ENCODE measurements around the gene ORC6.

The ORC6 gene

DNA sequence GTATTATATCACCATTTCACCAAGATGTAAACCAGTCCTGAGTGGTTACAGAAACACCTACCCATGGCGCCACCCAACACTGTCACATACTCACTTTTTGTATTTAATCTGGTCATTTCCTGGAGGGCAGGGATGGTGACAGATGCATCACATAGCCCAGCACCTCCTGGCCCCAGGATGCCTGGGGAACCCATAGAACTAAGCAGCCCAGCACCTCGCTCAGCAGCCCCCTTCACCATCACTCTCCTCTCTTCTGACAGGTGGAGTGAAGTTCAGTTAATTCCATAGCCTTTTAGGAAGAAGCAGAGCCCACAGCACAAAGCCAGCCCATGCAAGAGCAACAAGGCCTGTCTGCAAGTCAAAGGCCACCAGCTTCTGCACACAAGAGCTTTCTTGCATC, 31.2 kb downstream of the ORC6 start:
- Histone ChIP-seq H3K36me3 (ENCODE audit: control insufficient read depth, insufficient read depth, low read length) (no peaks in the 10 kb centered on the region), H3K27me3 (replicated peaks; ENCODE audit: control insufficient read depth, insufficient read depth, low read length) (no peaks in the 10 kb centered on the region), H3K4me3 (replicated peaks; ENCODE audit: low read depth, low read length) (no peak overlapping the region)
- no peak for DNase-seq (ENCODE audit: extremely low read depth, insufficient read length)
- TF ChIP-seq, protein P1, sequence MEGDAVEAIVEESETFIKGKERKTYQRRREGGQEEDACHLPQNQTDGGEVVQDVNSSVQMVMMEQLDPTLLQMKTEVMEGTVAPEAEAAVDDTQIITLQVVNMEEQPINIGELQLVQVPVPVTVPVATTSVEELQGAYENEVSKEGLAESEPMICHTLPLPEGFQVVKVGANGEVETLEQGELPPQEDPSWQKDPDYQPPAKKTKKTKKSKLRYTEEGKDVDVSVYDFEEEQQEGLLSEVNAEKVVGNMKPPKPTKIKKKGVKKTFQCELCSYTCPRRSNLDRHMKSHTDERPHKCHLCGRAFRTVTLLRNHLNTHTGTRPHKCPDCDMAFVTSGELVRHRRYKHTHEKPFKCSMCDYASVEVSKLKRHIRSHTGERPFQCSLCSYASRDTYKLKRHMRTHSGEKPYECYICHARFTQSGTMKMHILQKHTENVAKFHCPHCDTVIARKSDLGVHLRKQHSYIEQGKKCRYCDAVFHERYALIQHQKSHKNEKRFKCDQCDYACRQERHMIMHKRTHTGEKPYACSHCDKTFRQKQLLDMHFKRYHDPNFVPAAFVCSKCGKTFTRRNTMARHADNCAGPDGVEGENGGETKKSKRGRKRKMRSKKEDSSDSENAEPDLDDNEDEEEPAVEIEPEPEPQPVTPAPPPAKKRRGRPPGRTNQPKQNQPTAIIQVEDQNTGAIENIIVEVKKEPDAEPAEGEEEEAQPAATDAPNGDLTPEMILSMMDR (IDR thresholded peaks at IDR 0.05; ENCODE audit: insufficient read depth, low read length, poor library complexity, severe bottlenecking): no peak

DNA sequence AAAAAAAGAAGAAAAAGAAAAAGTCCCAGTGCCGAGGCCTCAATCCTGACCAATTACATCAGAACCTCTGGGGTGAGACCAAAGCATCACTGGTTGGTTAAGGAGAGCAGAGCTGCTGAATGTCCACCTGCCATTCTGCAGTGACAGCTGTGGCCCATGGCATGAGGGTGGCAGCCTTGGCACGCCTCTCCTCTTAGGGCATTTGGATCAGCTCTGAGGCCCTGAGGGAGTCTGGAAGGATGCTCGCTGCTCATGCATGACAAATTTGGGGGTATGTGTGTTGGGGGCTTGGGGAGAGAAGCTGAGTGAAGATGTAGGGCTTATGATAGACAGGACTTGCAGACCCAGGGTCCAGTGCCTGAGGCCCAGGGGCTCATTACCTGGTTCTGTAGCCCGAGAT, 32.4 kb downstream of the ORC6 start:
- TF ChIP-seq, protein P1 (IDR thresholded peaks at IDR 0.05; ENCODE audit: insufficient read depth, low read length, poor library complexity, severe bottlenecking): no peak
- H3K36me3 ChIP-seq (ENCODE audit: control insufficient read depth, insufficient read depth, low read length): no peaks in the 10 kb centered on the region
- no peak overlapping the region for H3K4me3 ChIP-seq (replicated peaks; ENCODE audit: low read depth, low read length)
- no peak for DNase-seq (ENCODE audit: extremely low read depth, insufficient read length)
- H3K27me3 ChIP-seq (replicated peaks; ENCODE audit: control insufficient read depth, insufficient read depth, low read length): no peaks in the 10 kb centered on the region

DNA sequence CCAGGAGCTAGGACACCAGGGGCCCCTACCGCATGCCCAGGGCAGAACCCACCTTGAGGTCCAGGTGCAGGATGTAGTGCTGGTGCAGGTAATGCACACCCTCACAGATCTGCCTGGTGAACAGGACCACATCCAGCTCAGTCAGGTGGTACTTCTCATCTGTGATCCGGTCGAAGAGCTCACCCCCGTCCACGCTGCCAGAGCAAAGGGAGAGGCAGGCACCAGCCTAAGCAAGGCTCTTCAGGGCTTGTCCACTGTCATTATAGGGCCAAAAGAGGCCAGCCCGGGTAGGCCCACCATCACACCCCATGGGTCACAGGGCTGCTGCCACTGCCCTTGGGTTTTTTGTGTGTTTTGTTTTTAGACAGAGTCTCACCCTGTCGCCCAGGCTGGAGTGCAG, 37.7 kb downstream of the ORC6 start:
- DNase-seq (ENCODE audit: extremely low read depth, insufficient read length): no peak
- Histone ChIP-seq H3K36me3 (ENCODE audit: control insufficient read depth, insufficient read depth, low read length) (no peaks in the 10 kb centered on the region), H3K27me3 (replicated peaks; ENCODE audit: control insufficient read depth, insufficient read depth, low read length) (no peaks in the 10 kb centered on the region), H3K4me3 (replicated peaks; ENCODE audit: low read depth, low read length) (no peak overlapping the region)
- TF ChIP-seq, protein P1 (IDR thresholded peaks at IDR 0.05; ENCODE audit: insufficient read depth, low read length, poor library complexity, severe bottlenecking): no peak

DNA sequence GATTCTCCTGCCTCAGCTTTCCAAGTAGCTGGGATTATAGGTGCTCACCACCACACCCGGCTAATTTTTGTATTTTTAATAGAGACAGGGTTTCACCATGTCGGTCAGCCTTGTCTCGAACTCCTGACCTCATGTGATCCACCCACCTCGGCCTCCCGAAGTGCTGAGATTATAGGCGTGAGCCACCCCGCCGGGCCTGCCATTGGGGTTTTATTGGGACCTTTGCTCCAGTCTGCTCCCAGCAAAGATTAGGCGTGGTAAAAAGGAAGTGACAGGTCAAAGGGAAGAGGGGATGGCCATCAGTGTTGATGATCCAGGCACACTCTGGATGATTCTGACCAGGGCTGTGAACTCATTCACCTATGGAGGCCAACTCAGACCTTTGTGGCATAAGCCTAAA, 38.2 kb downstream of the ORC6 start:
- Histone ChIP-seq H3K4me3 (replicated peaks; ENCODE audit: low read depth, low read length) (no peak overlapping the region), H3K27me3 (replicated peaks; ENCODE audit: control insufficient read depth, insufficient read depth, low read length) (no peaks in the 10 kb centered on the region), H3K36me3 (ENCODE audit: control insufficient read depth, insufficient read depth, low read length) (no peaks in the 10 kb centered on the region)
- TF ChIP-seq, protein P1 (IDR thresholded peaks at IDR 0.05; ENCODE audit: insufficient read depth, low read length, poor library complexity, severe bottlenecking): no peak
- DNase-seq (ENCODE audit: extremely low read depth, insufficient read length): no peak

DNA sequence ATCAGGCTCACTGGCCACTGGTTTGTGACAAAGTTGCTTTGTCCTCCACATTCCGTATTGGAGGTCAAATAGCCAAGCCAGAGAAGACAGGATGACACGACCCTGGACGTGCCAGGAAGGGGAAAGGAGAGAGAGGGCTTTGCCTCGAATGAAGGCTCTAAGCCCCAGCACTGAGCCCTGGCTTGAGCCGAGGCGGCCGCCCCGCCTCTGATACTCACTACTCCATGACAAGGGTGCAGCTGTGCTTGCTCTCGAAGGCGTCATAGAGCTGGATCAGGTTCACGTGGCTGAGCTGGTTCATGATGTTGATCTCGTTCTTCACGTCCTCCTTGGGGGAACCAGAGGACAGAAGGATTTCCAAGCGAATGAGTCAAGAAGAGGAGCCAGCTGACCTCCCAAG, 39.3 kb downstream of the ORC6 start:
- Histone ChIP-seq H3K36me3 (ENCODE audit: control insufficient read depth, insufficient read depth, low read length) (no peaks in the 10 kb centered on the region), H3K4me3 (replicated peaks; ENCODE audit: low read depth, low read length) (no peak overlapping the region), H3K27me3 (replicated peaks; ENCODE audit: control insufficient read depth, insufficient read depth, low read length) (no peaks in the 10 kb centered on the region)
- TF ChIP-seq, protein P1 (IDR thresholded peaks at IDR 0.05; ENCODE audit: insufficient read depth, low read length, poor library complexity, severe bottlenecking): no peak
- no peak for DNase-seq (ENCODE audit: extremely low read depth, insufficient read length)

DNA sequence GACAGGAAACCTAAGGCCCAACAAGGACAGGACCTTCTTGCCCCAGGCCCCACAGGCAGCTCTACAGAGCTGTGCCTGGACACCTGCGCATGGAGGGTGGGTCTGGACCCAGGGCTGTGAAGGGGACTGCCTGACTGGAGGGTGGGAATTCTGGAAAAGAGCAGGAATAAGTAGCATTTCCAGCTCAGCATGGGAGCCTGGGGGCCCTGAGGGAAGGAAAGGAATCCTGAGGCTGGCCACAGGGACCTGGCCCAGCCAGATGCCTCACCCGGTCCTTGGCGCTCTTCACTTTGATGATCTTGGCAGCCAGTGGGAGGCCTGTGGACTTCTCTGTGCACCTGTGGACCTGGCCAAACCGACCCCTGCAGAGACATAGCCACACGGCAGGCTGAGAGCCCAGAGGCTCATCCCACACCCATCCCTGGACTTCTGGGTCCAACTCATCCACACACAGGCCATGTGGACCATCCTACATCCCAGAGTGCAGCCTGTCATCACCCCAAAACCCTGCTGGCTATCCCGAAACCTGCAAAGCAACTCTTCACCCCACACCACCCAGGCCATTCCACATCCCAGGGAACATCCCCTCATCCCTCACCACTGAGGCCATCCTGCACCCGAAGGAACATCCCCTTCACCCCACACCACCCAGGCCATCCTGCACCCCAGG, 40.0 kb downstream of the ORC6 start:
- Histone ChIP-seq H3K4me3 (replicated peaks; ENCODE audit: low read depth, low read length) (no peak overlapping the region), H3K36me3 (ENCODE audit: control insufficient read depth, insufficient read depth, low read length) (no peaks in the 10 kb centered on the region), H3K27me3 (replicated peaks; ENCODE audit: control insufficient read depth, insufficient read depth, low read length) (no peaks in the 10 kb centered on the region)
- TF ChIP-seq, protein P1 (IDR thresholded peaks at IDR 0.05; ENCODE audit: insufficient read depth, low read length, poor library complexity, severe bottlenecking): no peak
- DNase-seq (ENCODE audit: extremely low read depth, insufficient read length): no peak

Data from GM06990 (cell line).